HEK293T (cell line): ENCODE measurements around the gene RNF44.

ENCODE experiments used
- CTCF ChIA-PET: fragments of 350-600 bp; formaldehyde crosslinking; extraction: SDS; loops from one replicate; lab custom pipeline; 2021; ENCODE audit warnings: antibody characterized with exemption, inconsistent platforms; lab: Yijun Ruan, JAX
- POLR2A ChIA-PET: fragments of 350-600 bp; formaldehyde crosslinking; extraction: SDS; loops from one replicate; lab custom pipeline; 2020; ENCODE audit warnings: antibody characterized with exemption, inconsistent platforms; lab: Yijun Ruan, JAX
- DNase-seq: peaks from one replicate; pipeline ENCODE4 v3.0.0; 2012; ENCODE audit warnings: mixed read lengths; ENCODE audit errors: extremely low spot score
- ARNT ChIP-seq: fragments of 450-650 bp; IDR thresholded peaks from 2 replicates; pipeline ENCODE4 v1.6.1; 2017; ENCODE audit warnings: mild to moderate bottlenecking
- BHLHE40 ChIP-seq: fragments of 450-650 bp; IDR thresholded peaks from 2 replicates; pipeline ENCODE4 v1.6.1; 2016; ENCODE audit warnings: mild to moderate bottlenecking, moderate library complexity, borderline replicate concordance
- CTBP1 ChIP-seq: fragments of 450-650 bp; IDR thresholded peaks from 2 replicates; pipeline ENCODE4 v1.6.1; 2016; ENCODE audit warnings: borderline replicate concordance
- ELF4 ChIP-seq: fragments of 450-650 bp; IDR thresholded peaks from 2 replicates; pipeline ENCODE4 v1.6.1; 2017; ENCODE audit warnings: antibody characterized with exemption
- FOXA1 ChIP-seq: fragments of 450-650 bp; IDR thresholded peaks from 2 replicates; pipeline ENCODE4 v1.6.1; 2016; ENCODE audit warnings: mild to moderate bottlenecking
- FOXK2 ChIP-seq: fragments of 450-650 bp; IDR thresholded peaks from 2 replicates; pipeline ENCODE4 v1.6.1; 2016; ENCODE audit warnings: mild to moderate bottlenecking
- FOXM1 ChIP-seq: fragments of 450-650 bp; IDR thresholded peaks from 2 replicates; pipeline ENCODE4 v1.6.1; 2017; ENCODE audit warnings: mild to moderate bottlenecking, borderline replicate concordance
- HDGF ChIP-seq: fragments of 450-650 bp; IDR thresholded peaks from 2 replicates; pipeline ENCODE4 v1.6.1; 2017; ENCODE audit warnings: antibody characterized with exemption, borderline replicate concordance
- L3MBTL2 ChIP-seq: fragments of 450-650 bp; conservative IDR thresholded peaks from 2 replicates; pipeline ENCODE4 v1.6.1; 2016; ENCODE audit warnings: mild to moderate bottlenecking
- LEF1 ChIP-seq: fragments of 450-650 bp; IDR thresholded peaks from 2 replicates; pipeline ENCODE4 v1.6.1; 2017; ENCODE audit warnings: mild to moderate bottlenecking, borderline replicate concordance
- NFRKB ChIP-seq: fragments of 450-650 bp; IDR thresholded peaks from 2 replicates; pipeline ENCODE4 v1.6.1; 2016; ENCODE audit warnings: mild to moderate bottlenecking, moderate library complexity
- SP1 ChIP-seq: fragments of 450-650 bp; IDR thresholded peaks from 2 replicates; pipeline ENCODE4 v1.6.1; 2017
- SUZ12 ChIP-seq: fragments of 450-650 bp; IDR thresholded peaks from 2 replicates; pipeline ENCODE4 v1.6.1; 2016; ENCODE audit warnings: mild to moderate bottlenecking
- TARDBP ChIP-seq: fragments of 450-650 bp; IDR thresholded peaks from 2 replicates; pipeline ENCODE4 v1.6.1; 2016
- ZNF384 ChIP-seq: fragments of 450-650 bp; IDR thresholded peaks from 2 replicates; pipeline ENCODE4 v1.6.1; 2016
- TF ChIP-seq, protein P1 (sequence below): fragments of 450-650 bp; IDR thresholded peaks from 2 replicates; pipeline ENCODE4 v1.6.1; 2016

RNF44 gene

DNA sequence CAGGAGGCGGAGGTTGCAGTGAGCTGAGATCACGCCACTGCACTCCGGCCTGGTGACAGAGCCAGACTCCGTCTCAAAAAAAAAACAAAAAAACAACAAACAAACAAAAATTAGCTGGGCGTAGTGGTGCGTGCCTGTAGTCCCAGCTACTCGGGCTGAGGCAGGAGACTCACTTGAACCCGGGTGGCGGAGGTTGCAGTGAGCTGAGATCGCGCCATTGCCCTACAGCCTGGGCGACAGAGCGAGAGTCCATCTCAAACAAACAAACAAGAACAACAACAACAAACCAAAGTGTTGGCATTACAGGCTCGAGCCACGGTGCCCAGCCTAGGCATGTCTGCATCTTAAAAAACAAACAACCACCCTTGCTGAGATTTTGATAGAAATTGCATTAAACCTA is 12.2 kb downstream of the RNF44 start:
- no peak for DNase-seq
- CTCF ChIA-PET = no interaction called here
- POLR2A ChIA-PET = no interaction called here
- TF ChIP-seq, protein P1, sequence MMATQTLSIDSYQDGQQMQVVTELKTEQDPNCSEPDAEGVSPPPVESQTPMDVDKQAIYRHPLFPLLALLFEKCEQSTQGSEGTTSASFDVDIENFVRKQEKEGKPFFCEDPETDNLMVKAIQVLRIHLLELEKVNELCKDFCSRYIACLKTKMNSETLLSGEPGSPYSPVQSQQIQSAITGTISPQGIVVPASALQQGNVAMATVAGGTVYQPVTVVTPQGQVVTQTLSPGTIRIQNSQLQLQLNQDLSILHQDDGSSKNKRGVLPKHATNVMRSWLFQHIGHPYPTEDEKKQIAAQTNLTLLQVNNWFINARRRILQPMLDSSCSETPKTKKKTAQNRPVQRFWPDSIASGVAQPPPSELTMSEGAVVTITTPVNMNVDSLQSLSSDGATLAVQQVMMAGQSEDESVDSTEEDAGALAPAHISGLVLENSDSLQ = no peak
- TF ChIP-seq ARNT (no peak), TARDBP (no peak), L3MBTL2 (no peak), CTBP1 (no peak), ZNF384 (no peak), NFRKB (no peak), FOXK2 (no peak), BHLHE40 (no peak), FOXM1 (no peak), ELF4 (no peak), SP1 (no peak), HDGF (no peak), SUZ12 (no peak)

DNA sequence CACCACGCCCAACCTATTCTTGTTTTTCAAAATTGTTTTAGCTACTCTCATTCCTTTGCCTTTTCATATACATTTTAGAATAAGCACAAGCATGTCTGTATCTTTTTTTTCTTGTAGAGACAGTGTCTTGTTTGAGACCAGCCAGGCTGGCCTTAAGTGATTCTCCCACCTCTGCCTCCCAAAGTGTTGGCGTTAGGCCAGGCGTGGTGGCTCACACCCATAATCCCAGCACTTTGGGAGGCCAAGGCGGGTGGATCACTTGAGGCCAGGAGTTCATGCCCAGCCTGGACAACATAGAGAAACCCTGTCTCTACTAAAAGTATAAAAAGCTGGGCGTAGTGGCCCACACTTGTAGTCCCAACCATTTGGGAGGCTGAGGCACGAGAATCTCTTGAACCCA is 13.1 kb downstream of the RNF44 start:
- DNase-seq = no peak
- ChIA-PET POLR2A (no interaction called here), CTCF (no interaction called here)
- no peak for TF ChIP-seq BHLHE40
- no peak for TF ChIP-seq L3MBTL2
- TF ChIP-seq NFRKB = no peak
- no peak for TF ChIP-seq ZNF384
- TF ChIP-seq ARNT = no peak
- no peak for TF ChIP-seq FOXA1
- TF ChIP-seq FOXK2 = no peak
- TF ChIP-seq FOXM1 = no peak
- TF ChIP-seq LEF1 = no peak
- no peak for TF ChIP-seq SUZ12
- TF ChIP-seq, protein P1 = no peak
- no peak for TF ChIP-seq TARDBP
- TF ChIP-seq CTBP1 = no peak
- TF ChIP-seq SP1 = no peak
- TF ChIP-seq HDGF = no peak
- no peak for TF ChIP-seq ELF4

DNA sequence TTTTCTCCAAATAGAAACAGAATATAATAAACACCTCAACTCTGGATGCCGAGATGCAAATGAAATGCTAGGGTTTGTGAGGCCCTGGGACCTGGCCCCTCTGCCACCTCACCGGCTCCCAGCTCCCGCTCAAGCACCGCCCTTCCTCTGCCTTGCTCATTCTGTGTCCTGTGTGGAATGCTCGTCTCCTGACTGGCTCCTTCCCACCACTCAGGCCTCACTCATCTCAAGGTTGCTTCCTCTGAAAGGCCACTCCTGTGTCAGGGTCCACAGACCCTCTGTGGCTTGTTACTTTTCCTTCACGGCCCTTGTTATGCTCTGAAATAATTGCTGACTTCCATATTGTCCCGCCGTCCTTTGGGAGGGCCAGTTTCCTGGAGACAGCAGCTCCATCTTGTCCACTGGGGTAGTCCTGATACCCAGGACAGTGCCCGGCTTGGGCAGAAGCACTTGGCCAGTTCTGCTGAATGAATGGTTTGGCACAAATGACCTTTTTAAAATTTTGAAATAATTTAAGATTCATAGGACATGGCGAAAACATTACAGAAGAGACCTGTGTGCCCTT is 15.4 kb downstream of the RNF44 start:
- CTCF ChIA-PET = no interaction called here
- no peak for DNase-seq

DNA sequence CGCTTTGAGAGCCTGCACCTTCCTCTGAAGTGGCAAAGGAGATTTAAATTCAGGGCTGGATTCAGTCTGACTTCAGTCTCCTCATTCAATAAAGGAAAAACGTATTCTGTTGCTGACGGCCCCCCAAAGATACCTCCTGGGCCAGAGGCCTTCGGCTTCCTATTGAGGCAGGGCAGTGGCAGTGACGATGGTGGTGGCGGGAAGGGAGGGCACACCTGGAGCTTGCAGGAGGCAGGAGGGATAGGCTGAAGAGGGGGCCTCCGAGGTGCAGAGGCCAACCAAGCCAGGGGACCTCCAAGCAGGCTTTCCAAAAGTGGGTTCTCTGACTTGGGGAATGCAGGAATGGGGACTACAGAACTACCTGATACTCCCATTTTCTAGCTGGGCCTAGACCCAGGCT is 15.9 kb downstream of the RNF44 start:
- TF ChIP-seq TARDBP (no peak), ARNT (no peak), ZNF384 (no peak)
- POLR2A ChIA-PET = interaction anchor here (0.8 to 1.5 kb wide), 2 partner anchors 15 to 22 kb away, joined by 6 to 8 read pairs; partner anchors contain the start of gene RNF44
- no peak for DNase-seq
- CTCF ChIA-PET = no interaction called here

More for the DNA sequence above, 15.4 kb downstream of the RNF44 start:
- POLR2A ChIA-PET = interaction anchor here (0.8 to 1.5 kb wide), 2 partner anchors 15 to 21 kb away, joined by 6 to 8 read pairs; partner anchors contain the start of gene RNF44
- no peak for TF ChIP-seq NFRKB
- no peak for TF ChIP-seq ELF4
- no peak for TF ChIP-seq FOXK2
- TF ChIP-seq ARNT = no peak
- TF ChIP-seq, protein P1 = no peak
- no peak for TF ChIP-seq HDGF
- TF ChIP-seq SP1 = no peak
- TF ChIP-seq LEF1 = no peak
- TF ChIP-seq FOXA1 = no peak
- no peak for TF ChIP-seq L3MBTL2
- TF ChIP-seq ZNF384 = no peak
- TF ChIP-seq CTBP1 = no peak

DNA sequence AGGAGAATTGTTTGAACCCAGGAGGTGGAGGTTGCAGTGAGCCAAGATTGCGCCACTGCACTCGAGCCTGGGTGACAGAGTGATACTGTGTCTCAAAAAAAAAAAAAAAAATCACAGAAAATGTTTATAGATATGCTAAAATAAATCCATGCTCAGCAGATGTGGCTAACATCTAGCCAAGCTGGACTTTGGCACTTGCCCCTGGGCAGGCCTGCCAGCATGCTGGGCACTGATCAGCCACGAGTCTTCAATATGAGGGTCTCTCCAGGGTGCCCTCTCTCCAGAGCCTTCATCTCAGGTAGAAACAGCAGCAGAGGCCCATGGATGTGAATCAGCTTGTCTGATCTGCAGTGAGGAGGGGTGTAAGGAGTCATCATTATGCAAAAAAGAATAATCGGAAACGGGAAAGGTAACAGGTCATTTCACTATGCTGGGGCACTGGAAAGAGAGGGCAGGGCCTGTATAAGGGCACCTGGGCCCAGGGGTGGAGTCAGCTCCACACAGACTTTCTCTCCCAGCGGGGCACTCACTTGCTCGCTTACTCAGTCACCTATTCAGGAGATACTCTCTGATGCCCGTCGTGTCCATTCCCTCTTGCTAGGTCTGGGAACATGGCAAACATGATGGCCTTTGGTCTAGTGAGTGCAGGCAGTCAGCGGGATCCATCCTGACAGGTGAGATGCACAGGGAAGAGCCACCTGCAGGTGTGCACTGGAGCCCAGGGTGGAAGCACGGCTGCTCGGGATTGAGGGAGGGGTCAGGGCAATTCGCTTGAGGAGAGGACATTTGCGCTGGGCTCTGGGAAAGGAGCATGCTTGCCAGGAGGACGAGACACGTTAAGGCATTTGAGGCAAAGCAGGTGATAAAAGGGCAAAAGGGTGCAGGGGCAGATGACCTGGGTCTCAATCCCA is 17.1 kb downstream of the RNF44 start:
- ChIA-PET CTCF (no interaction called here), POLR2A (interaction anchor here (1.5 kb wide), 1 partner anchor 23 kb away, joined by 6 read pairs; no protein-coding TSS in a partner anchor)
- TF ChIP-seq, protein P1 = no peak
- TF ChIP-seq FOXK2 (no peak), ARNT (no peak), ELF4 (no peak), FOXA1 (no peak), CTBP1 (no peak), TARDBP (no peak), ZNF384 (no peak), NFRKB (no peak), SUZ12 (no peak), LEF1 (no peak)
- DNase-seq = no peak
